ENCODE measurements around the gene THTPA. TPM values are rescaled to one million over a fixed set of nuclear protein-coding genes. Genes with fewer than 3 reads are reported as not detected.

Gene THTPA
- total RNA-seq, 1 donor from 2014 or later, result 13.7 TPM

- no peaks in the 10 kb centered on the region for H3K27me3 Mint-ChIP-seq (ENCODE audit: low read depth)
- peaks cover 31% of the 10 kb centered on the region for H3K4me1 Mint-ChIP-seq (ENCODE audit: low read depth)
- no peak for DNase-seq (ENCODE audit: low spot score)
- no peak overlapping the region for H3K4me3 Mint-ChIP-seq (ENCODE audit: low read depth)
- peaks cover 57% of the 10 kb centered on the region for H3K36me3 Mint-ChIP-seq (ENCODE audit: low read depth)
- intact Hi-C loops (cut with micrococcal nuclease), result loop anchor here (5.0 kb wide), 1 partner anchor 238 kb away; the partner anchor contains the start of gene PABPN1
- no peaks in the 10 kb centered on the region for H3K9me3 Mint-ChIP-seq
- H3K27ac Mint-ChIP-seq, result no peak overlapping the region
Measured at GRCh38 chr14:23559926-23560520, 4.0 kb downstream of the THTPA start.

GRCh38 chr14:23561259-23561658, 5.2 kb downstream of the THTPA start:
- Mint-ChIP-seq H3K36me3 (ENCODE audit: low read depth) (peaks cover 64% of the 10 kb centered on the region), H3K4me1 (ENCODE audit: low read depth) (peaks cover 25% of the 10 kb centered on the region), H3K27ac (no peak overlapping the region), H3K9me3 (no peaks in the 10 kb centered on the region), H3K4me3 (ENCODE audit: low read depth) (no peak overlapping the region), H3K27me3 (ENCODE audit: low read depth) (no peaks in the 10 kb centered on the region)
- intact Hi-C loops (cut with micrococcal nuclease), result no loop called here
- DNase-seq (ENCODE audit: low spot score), result no peak

- Mint-ChIP-seq H3K9me3 (no peaks in the 10 kb centered on the region), H3K27ac (no peak overlapping the region), H3K4me3 (ENCODE audit: low read depth) (no peak overlapping the region), H3K4me1 (ENCODE audit: low read depth) (peaks cover 22% of the 10 kb centered on the region), H3K36me3 (ENCODE audit: low read depth) (peaks cover 64% of the 10 kb centered on the region), H3K27me3 (ENCODE audit: low read depth) (no peaks in the 10 kb centered on the region)
- DNase-seq (ENCODE audit: low spot score), result no peak
- intact Hi-C loops (cut with micrococcal nuclease), result loop anchor here (1.0 kb wide), 1 partner anchor 84 kb away; no protein-coding TSS in a partner anchor
Measured at GRCh38 chr14:23561873-23562821, 6.1 kb downstream of the THTPA start.

GRCh38 chr14:23562822-23563472, 6.9 kb downstream of the THTPA start:
- no peak overlapping the region for H3K27ac Mint-ChIP-seq
- intact Hi-C loops (cut with micrococcal nuclease), result loop anchor here (1.0 kb wide), 1 partner anchor 85 kb away; no protein-coding TSS in a partner anchor
- H3K4me3 Mint-ChIP-seq (ENCODE audit: low read depth), result no peak overlapping the region
- peak; percentile 41 for DNase-seq (ENCODE audit: low spot score)
- peaks cover 66% of the 10 kb centered on the region for H3K36me3 Mint-ChIP-seq (ENCODE audit: low read depth)
- H3K4me1 Mint-ChIP-seq (ENCODE audit: low read depth), result peaks cover 17% of the 10 kb centered on the region
- H3K27me3 Mint-ChIP-seq (ENCODE audit: low read depth), result no peaks in the 10 kb centered on the region
- H3K9me3 Mint-ChIP-seq, result no peaks in the 10 kb centered on the region

GRCh38 chr14:23563473-23564180, 7.6 kb downstream of the THTPA start:
- Mint-ChIP-seq H3K27ac (no peak overlapping the region), H3K9me3 (no peaks in the 10 kb centered on the region), H3K27me3 (ENCODE audit: low read depth) (no peaks in the 10 kb centered on the region), H3K4me1 (ENCODE audit: low read depth) (peaks cover 22% of the 10 kb centered on the region), H3K4me3 (ENCODE audit: low read depth) (no peak overlapping the region), H3K36me3 (ENCODE audit: low read depth) (peaks cover 61% of the 10 kb centered on the region)
- no peak for DNase-seq (ENCODE audit: low spot score)
- intact Hi-C loops (cut with micrococcal nuclease), result no loop called here

GRCh38 chr14:23564181-23564812, 8.2 kb downstream of the THTPA start:
- no peaks in the 10 kb centered on the region for H3K9me3 Mint-ChIP-seq
- no peaks in the 10 kb centered on the region for H3K27me3 Mint-ChIP-seq (ENCODE audit: low read depth)
- peaks cover 24% of the 10 kb centered on the region for H3K4me1 Mint-ChIP-seq (ENCODE audit: low read depth)
- H3K27ac Mint-ChIP-seq, result no peak overlapping the region
- DNase-seq (ENCODE audit: low spot score), result no peak
- H3K4me3 Mint-ChIP-seq (ENCODE audit: low read depth), result peak overlapping the region; percentile 26
- intact Hi-C loops (cut with micrococcal nuclease), result no loop called here
- peaks cover 57% of the 10 kb centered on the region for H3K36me3 Mint-ChIP-seq (ENCODE audit: low read depth)

GRCh38 chr14:23564876-23565275, 8.8 kb downstream of the THTPA start:
- peak overlapping the region; percentile 49 for H3K4me3 Mint-ChIP-seq (ENCODE audit: low read depth)
- no peaks in the 10 kb centered on the region for H3K27me3 Mint-ChIP-seq (ENCODE audit: low read depth)
- no peak for DNase-seq (ENCODE audit: low spot score)
- H3K4me1 Mint-ChIP-seq (ENCODE audit: low read depth), result peaks cover 21% of the 10 kb centered on the region
- peaks cover 51% of the 10 kb centered on the region for H3K36me3 Mint-ChIP-seq (ENCODE audit: low read depth)
- intact Hi-C loops (cut with micrococcal nuclease), result loop anchor here (5.0 kb wide), 1 partner anchor 387 kb away; the partner anchor contains the start of gene DHRS4
- H3K27ac Mint-ChIP-seq, result no peak overlapping the region
- no peaks in the 10 kb centered on the region for H3K9me3 Mint-ChIP-seq

- H3K4me1 Mint-ChIP-seq (ENCODE audit: low read depth), result peaks cover 17% of the 10 kb centered on the region
- H3K36me3 Mint-ChIP-seq (ENCODE audit: low read depth), result peaks cover 44% of the 10 kb centered on the region
- H3K27me3 Mint-ChIP-seq (ENCODE audit: low read depth), result no peaks in the 10 kb centered on the region
- H3K4me3 Mint-ChIP-seq (ENCODE audit: low read depth), result no peak overlapping the region
- no peak overlapping the region for H3K27ac Mint-ChIP-seq
- no peaks in the 10 kb centered on the region for H3K9me3 Mint-ChIP-seq
- intact Hi-C loops (cut with micrococcal nuclease), result loop anchor here (5.0 kb wide), 1 partner anchor 387 kb away; the partner anchor contains the start of gene DHRS4
- DNase-seq (ENCODE audit: low spot score), result no peak
Measured at GRCh38 chr14:23565626-23566025, 9.6 kb downstream of the THTPA start.

- Mint-ChIP-seq H3K27me3 (ENCODE audit: low read depth) (no peaks in the 10 kb centered on the region), H3K4me1 (ENCODE audit: low read depth) (peaks cover 14% of the 10 kb centered on the region), H3K27ac (peak overlapping the region; percentile 40), H3K36me3 (ENCODE audit: low read depth) (peaks cover 38% of the 10 kb centered on the region), H3K4me3 (ENCODE audit: low read depth) (peak overlapping the region; percentile 99), H3K9me3 (no peaks in the 10 kb centered on the region)
- DNase-seq (ENCODE audit: low spot score), result no peak
- intact Hi-C loops (cut with micrococcal nuclease), result loop anchor here (5.0 kb wide), 1 partner anchor 386 kb away; the partner anchor contains the start of gene DHRS4
Measured at GRCh38 chr14:23566112-23566777, 10.2 kb downstream of the THTPA start.

GRCh38 chr14:23566778-23567185, 10.7 kb downstream of the THTPA start:
- intact Hi-C loops (cut with micrococcal nuclease), result loop anchor here (1.0 to 5.0 kb wide), 2 partner anchors 11 to 386 kb away; partner anchors contain the start of gene DHRS4
- H3K36me3 Mint-ChIP-seq (ENCODE audit: low read depth), result peaks cover 34% of the 10 kb centered on the region
- H3K27ac Mint-ChIP-seq, result peak overlapping the region; percentile 95
- H3K4me1 Mint-ChIP-seq (ENCODE audit: low read depth), result peaks cover 14% of the 10 kb centered on the region
- H3K27me3 Mint-ChIP-seq (ENCODE audit: low read depth), result no peaks in the 10 kb centered on the region
- DNase-seq (ENCODE audit: low spot score), result no peak
- H3K4me3 Mint-ChIP-seq (ENCODE audit: low read depth), result peak overlapping the region; percentile 99
- H3K9me3 Mint-ChIP-seq, result no peaks in the 10 kb centered on the region

Data from activated T-helper 2 cell treated with anti-CD3 and anti-CD28 coated beads, Interferon-gamma antibody, Interleukin-2, Interleukin-4, amounts not matched to agents 10 μg/mL and 5 μg/mL and 100 μg/mL, durations not matched to agents 14 hours and 24 hours and 36 hours (primary cell).